Activated T-helper 1 cell treated with anti-CD3 and anti-CD28 coated beads, Interleukin-12 subunit alpha, Interleukin-12 subunit beta, Interleukin-2, Interleukin-4 antibody, amounts not matched to agents 30 ng/mL and 10 ng/mL and 1 ng/mL, durations not matched to agents 14 hours and 24 hours and 36 hours (primary cell): Measurements from ENCODE around the gene ACMSD. TPM values are rescaled to one million over a fixed set of nuclear protein-coding genes. Genes with fewer than 3 reads are reported as not detected.

Experiments
- DNase-seq: peaks from one replicate; pipeline ENCODE4 v3.0.0; 2021; ENCODE audit warnings: low spot score
- H3K27ac Mint-ChIP-seq: one replicate; pipeline ENCODE4 v1.8.0; 2021; ENCODE audit warnings: mild to moderate bottlenecking, mixed read lengths
- H3K27me3 Mint-ChIP-seq: one replicate; pipeline ENCODE4 v1.8.0; 2022; ENCODE audit warnings: mild to moderate bottlenecking, moderate library complexity, mixed read lengths; ENCODE audit not compliant: insufficient read depth
- H3K36me3 Mint-ChIP-seq: one replicate; pipeline ENCODE4 v1.8.0; 2021; ENCODE audit warnings: low read depth, mixed read lengths
- H3K4me1 Mint-ChIP-seq: one replicate; pipeline ENCODE4 v1.8.0; 2021; ENCODE audit warnings: low read depth, mixed read lengths
- H3K4me3 Mint-ChIP-seq: one replicate; pipeline ENCODE4 v1.8.0; 2021; ENCODE audit warnings: mild to moderate bottlenecking, moderate library complexity, mixed read lengths
- H3K9me3 Mint-ChIP-seq: one replicate; pipeline ENCODE4 v1.8.0; 2021; ENCODE audit warnings: mixed read lengths
- intact Hi-C: fragments of 100-400 bp; cut with micrococcal nuclease; formaldehyde crosslinking; loops from one replicate; pipeline ENCODE4 v1.15.1; 2024
- total RNA-seq: library from RNA; stranded (reverse); gene quantifications from 2 replicates; pipeline ENCODE4 v1.2.3, GENCODE V29; 2022

ACMSD gene
- total RNA-seq, 1 donor from 2014 or later = not detected

DNA sequence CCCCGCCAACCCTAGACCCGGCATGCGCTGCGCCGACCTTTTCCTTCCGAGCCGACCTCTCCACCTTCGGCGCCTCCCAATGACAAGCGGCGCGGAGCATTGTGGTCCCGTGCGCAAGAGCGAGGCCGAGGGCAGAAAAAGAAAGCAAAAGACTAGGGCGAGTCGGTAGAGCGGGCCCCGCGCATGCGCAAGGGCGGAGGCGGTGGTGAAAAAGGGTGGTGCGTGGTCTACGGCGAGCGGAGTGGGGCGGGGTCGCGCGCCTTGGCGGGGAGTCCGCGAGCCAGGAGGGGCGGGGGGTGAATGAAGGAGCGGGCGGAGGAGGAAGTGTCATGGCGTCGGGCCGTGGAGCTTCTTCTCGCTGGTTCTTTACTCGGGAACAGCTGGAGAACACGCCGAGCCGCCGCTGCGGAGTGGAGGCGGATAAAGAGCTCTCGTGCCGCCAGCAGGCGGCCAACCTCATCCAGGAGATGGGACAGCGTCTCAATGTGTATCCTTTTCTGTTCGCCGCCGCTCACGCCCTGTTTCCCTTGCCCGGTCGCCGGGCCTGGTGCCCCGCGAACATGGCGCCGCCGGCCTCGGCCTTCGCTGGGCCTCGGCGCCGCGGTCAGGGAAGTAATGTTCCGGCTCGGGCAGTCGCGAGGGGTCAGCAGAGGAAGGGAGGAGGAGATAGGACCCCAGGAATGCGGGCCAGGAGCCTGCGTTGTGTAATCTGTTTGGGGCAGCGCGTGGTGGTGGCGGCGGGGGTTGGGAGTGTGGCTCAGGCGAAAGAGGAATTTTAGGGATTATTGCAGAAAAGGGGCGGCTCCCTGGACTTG is 80.3 kb downstream of the ACMSD start, which contains the start of gene CCNT2:
TSS of gene CCNT2 (plus strand) at position 297 of the 815 bp plus-strand sequence. CDS start at position 330, 33 bp downstream.
- H3K4me1 Mint-ChIP-seq = peaks cover 28% of the 10 kb centered on the region
- peaks cover 11% of the 10 kb centered on the region for H3K27me3 Mint-ChIP-seq
- intact Hi-C loops = loop anchor here (1.0 to 5.0 kb wide), 10 partner anchors 24 to 1464 kb away; partner anchors contain the start of genes CXCR4, MCM6, R3HDM1 and RAB3GAP1
- H3K4me3 Mint-ChIP-seq = peak within 1 kb of the TSS; percentile 96
- H3K27ac Mint-ChIP-seq = peak within 1 kb of the TSS; percentile 97
- peak; percentile 100 for DNase-seq
- peaks cover 6% of the 10 kb centered on the region for H3K9me3 Mint-ChIP-seq
- H3K36me3 Mint-ChIP-seq = peaks cover 18% of the 10 kb centered on the region

DNA sequence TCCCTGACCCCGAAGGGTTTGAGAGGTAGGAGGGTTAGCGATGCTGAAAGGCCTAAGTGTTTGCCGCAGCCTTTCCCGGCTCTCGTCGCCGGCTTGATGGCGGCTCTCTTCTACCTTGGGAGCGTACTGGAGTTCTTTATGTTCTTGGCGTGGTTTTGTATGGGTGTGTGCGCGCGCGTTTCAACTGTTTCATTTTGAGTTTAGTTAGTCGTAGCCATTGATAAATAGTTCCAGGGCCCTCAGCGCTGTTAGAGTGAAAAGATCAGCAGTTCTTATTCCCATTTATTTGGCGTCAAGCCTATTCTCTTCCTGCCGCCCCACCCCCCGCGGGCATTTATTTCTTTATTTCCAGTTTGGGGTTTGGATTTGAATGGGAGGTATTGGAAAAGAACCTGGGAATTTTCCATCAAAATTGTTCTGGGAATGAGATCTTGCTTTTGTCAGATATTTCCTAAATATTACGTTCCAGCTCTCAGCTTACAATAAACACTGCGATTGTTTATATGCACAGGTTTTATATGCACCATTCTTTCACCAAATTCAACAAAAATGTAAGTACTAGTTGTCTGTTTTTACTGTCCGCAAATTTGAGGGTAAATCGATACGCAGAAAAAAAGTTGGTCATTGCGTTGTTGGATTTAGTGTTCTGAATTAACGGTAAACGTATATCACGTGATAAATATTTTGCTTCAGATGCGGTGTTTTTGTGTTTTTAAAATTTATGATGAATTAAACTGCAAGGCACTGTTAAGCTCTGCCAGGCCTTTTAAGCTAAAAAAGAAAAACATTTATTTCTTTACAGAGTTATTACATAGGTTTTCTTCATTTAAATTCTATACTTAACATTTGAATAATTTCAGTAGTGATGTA is 81.2 kb downstream of the ACMSD start:
- H3K4me1 Mint-ChIP-seq = peaks cover 36% of the 10 kb centered on the region
- peaks cover 21% of the 10 kb centered on the region for H3K36me3 Mint-ChIP-seq
- peak overlapping the region; percentile 96 for H3K4me3 Mint-ChIP-seq
- intact Hi-C loops = loop anchor here (2.0 to 5.0 kb wide), 4 partner anchors 23 to 1463 kb away; partner anchors contain the start of gene CXCR4
- peak overlapping the region; percentile 97 for H3K27ac Mint-ChIP-seq
- DNase-seq = peak; percentile 31
- peaks cover 9% of the 10 kb centered on the region for H3K27me3 Mint-ChIP-seq
- H3K9me3 Mint-ChIP-seq = peaks cover 2% of the 10 kb centered on the region

DNA sequence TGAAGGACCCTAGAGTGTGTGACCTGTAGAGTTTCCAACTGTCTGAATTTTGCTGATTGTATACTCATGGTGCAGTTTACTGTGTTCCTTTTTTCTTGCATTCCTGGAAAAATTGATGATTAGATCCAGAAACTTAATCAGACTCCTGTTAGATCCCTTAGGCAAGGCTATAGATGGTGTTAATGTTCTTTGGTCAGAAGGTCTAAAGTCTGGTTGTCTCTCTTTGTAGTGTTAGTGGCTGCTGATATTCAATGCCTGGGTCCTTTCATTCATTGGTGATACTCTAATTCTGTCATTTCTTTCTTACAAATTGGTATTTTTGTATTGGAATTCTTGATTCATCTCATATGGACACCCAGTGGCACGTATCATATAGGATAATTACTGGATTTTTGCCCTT is 86.5 kb downstream of the ACMSD start:
- peaks cover 70% of the 10 kb centered on the region for H3K4me1 Mint-ChIP-seq
- intact Hi-C loops = no loop called here
- no peaks in the 10 kb centered on the region for H3K27me3 Mint-ChIP-seq
- H3K36me3 Mint-ChIP-seq = peaks cover 32% of the 10 kb centered on the region
- no peaks in the 10 kb centered on the region for H3K9me3 Mint-ChIP-seq
- no peak for DNase-seq
- no peak overlapping the region for H3K4me3 Mint-ChIP-seq
- no peak overlapping the region for H3K27ac Mint-ChIP-seq

DNA sequence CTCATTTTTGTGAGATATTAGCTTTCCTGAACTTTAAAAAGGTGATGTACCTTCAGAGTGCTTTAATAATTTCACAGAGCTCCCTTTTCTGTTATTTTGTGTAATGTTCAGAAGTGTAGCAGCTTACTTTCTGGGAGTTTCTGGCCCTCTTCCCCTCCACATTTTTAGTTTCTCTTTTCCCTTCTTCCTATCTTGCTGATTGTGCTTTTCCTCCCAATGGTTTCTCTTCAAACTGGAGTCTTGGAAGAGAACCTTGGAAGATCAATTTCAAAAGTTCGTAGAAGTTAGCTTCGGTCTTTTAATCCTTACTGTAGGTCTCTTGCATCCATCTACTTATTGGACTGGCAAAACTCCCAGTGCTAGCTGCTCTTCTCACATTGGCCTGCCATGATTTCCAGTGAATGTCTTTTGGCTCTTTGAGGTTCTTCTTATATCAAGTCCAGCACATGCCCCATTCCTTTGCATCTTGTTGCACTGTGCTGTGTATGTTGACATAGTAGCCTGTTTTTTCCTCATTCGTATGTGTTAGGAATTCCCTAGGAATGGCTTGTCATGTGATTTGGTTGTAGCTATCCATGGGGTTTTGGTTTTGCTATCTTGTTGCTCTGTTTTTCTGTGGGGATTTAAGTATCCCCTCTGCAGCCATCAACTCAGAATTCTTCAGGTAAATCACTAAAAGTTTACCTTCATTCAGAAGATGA is 88.0 kb downstream of the ACMSD start:
- H3K27me3 Mint-ChIP-seq = no peaks in the 10 kb centered on the region
- peaks cover 69% of the 10 kb centered on the region for H3K4me1 Mint-ChIP-seq
- intact Hi-C loops = no loop called here

GRCh38 chr2:134927195-134927594 is 88.8 kb downstream of the ACMSD start:
- Mint-ChIP-seq H3K27me3 (no peaks in the 10 kb centered on the region), H3K4me1 (peaks cover 67% of the 10 kb centered on the region), H3K4me3 (no peak overlapping the region), H3K9me3 (no peaks in the 10 kb centered on the region), H3K27ac (no peak overlapping the region), H3K36me3 (peaks cover 34% of the 10 kb centered on the region)
- intact Hi-C loops = no loop called here
- DNase-seq = no peak

More for the DNA sequence above, 88.0 kb downstream of the ACMSD start:
- H3K4me3 Mint-ChIP-seq = peak overlapping the region; percentile 0
- H3K36me3 Mint-ChIP-seq = peaks cover 35% of the 10 kb centered on the region
- no peaks in the 10 kb centered on the region for H3K9me3 Mint-ChIP-seq
- DNase-seq = no peak
- peak overlapping the region; percentile 4 for H3K27ac Mint-ChIP-seq

GRCh38 chr2:134932864-134933526 is 94.6 kb downstream of the ACMSD start:
- Mint-ChIP-seq H3K4me1 (peaks cover 50% of the 10 kb centered on the region), H3K27ac (no peak overlapping the region), H3K9me3 (no peaks in the 10 kb centered on the region), H3K4me3 (no peak overlapping the region), H3K27me3 (no peaks in the 10 kb centered on the region), H3K36me3 (peaks cover 26% of the 10 kb centered on the region)
- intact Hi-C loops = no loop called here
- DNase-seq = no peak

DNA sequence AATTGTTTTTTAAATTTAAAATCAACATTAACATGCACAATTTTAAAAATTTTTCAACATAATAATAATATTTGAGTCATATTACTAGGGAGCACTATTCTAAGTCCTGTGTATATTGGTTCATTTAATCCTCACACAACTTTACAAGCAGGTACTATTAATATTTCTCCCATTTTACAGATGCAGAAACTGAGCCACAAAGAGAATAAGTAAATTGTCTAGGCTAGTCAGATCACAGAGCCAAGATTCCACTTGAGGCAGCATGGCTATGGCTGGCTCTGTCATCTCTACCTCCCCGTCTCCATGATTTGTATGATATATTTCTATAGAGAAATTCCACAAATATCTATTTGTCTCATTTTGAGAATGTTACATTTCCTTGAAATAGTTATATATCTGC is 95.3 kb downstream of the ACMSD start:
- intact Hi-C loops = loop anchor here (2.0 kb wide), 1 partner anchor 17 kb away; no protein-coding TSS in a partner anchor
- DNase-seq = no peak
- peaks cover 51% of the 10 kb centered on the region for H3K4me1 Mint-ChIP-seq
- no peaks in the 10 kb centered on the region for H3K9me3 Mint-ChIP-seq
- H3K4me3 Mint-ChIP-seq = no peak overlapping the region
- no peaks in the 10 kb centered on the region for H3K27me3 Mint-ChIP-seq
- no peak overlapping the region for H3K27ac Mint-ChIP-seq
- peaks cover 30% of the 10 kb centered on the region for H3K36me3 Mint-ChIP-seq

DNA sequence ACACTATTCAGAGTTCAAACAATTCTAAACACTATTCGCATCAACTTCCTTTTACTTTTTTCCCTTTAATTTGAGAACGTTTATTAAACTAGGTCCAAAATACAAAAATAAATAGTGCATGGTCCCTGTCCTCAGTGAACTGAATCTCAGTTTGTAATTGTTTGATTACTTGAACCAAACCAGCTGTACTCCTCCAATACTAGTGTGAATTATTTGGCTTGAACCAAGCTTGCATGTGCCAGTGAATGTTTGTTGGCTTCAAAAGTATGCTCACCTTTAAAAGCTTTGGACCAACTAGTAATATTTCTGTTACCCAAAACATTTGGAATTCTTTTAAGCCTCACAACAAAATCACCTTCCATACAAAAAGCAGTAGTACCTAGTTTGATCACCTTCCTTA is 95.7 kb downstream of the ACMSD start:
- no peak for DNase-seq
- H3K36me3 Mint-ChIP-seq = peaks cover 30% of the 10 kb centered on the region
- no peaks in the 10 kb centered on the region for H3K27me3 Mint-ChIP-seq
- no peak overlapping the region for H3K27ac Mint-ChIP-seq
- no peak overlapping the region for H3K4me3 Mint-ChIP-seq
- peaks cover 51% of the 10 kb centered on the region for H3K4me1 Mint-ChIP-seq
- intact Hi-C loops = loop anchor here (2.0 kb wide), 1 partner anchor 17 kb away; no protein-coding TSS in a partner anchor
- H3K9me3 Mint-ChIP-seq = no peaks in the 10 kb centered on the region

DNA sequence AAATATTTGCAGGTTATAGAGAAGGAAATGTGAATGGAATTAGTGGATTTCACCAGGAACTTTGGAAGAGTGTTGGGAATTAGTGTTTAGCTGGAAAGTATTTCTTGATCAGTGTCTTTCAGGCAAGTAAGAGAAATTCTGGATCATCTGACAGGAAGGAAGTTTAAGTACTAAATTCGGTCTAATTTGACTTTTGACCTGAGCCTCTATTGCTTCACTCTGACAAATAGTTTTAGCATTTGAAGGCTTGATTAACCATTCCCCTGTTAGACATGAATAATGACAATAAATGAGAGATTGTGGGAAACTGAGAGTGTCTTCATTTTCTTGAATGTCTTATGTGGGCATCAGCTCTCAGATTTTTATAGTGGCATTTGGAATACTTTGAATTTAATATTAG is 96.2 kb downstream of the ACMSD start:
- DNase-seq = no peak
- Mint-ChIP-seq H3K27me3 (no peaks in the 10 kb centered on the region), H3K36me3 (peaks cover 32% of the 10 kb centered on the region), H3K4me3 (no peak overlapping the region), H3K4me1 (peaks cover 51% of the 10 kb centered on the region), H3K9me3 (no peaks in the 10 kb centered on the region), H3K27ac (no peak overlapping the region)
- intact Hi-C loops = loop anchor here (2.0 kb wide), 1 partner anchor 16 kb away; no protein-coding TSS in a partner anchor

DNA sequence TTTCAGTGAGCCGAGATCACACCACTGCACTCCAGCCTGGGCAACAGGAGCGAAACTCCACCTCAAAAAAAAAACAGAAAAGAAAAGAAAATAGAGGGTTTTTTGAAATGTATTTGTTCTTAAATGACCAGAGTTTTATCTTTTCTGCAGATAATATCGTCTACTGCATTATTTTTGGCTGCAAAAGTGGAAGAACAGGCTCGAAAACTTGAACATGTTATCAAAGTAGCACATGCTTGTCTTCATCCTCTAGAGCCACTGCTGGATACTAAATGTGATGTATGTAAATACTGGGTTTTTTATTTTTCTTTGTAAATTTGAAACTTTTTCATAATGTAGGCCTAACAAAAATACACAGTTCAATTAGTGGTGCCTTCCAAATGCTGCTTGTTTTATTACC is 98.3 kb downstream of the ACMSD start:
- Mint-ChIP-seq H3K4me3 (no peak overlapping the region), H3K27me3 (no peaks in the 10 kb centered on the region), H3K27ac (no peak overlapping the region), H3K9me3 (no peaks in the 10 kb centered on the region), H3K4me1 (peaks cover 40% of the 10 kb centered on the region), H3K36me3 (peaks cover 37% of the 10 kb centered on the region)
- DNase-seq = no peak
- intact Hi-C loops = no loop called here

GRCh38 chr2:134943540-134943939 is 105.1 kb downstream of the ACMSD start:
- intact Hi-C loops = loop anchor here (2.0 kb wide), 1 partner anchor 25 kb away; the partner anchor contains the start of gene CCNT2
- Mint-ChIP-seq H3K36me3 (peaks cover 53% of the 10 kb centered on the region), H3K4me3 (no peak overlapping the region)

DNA sequence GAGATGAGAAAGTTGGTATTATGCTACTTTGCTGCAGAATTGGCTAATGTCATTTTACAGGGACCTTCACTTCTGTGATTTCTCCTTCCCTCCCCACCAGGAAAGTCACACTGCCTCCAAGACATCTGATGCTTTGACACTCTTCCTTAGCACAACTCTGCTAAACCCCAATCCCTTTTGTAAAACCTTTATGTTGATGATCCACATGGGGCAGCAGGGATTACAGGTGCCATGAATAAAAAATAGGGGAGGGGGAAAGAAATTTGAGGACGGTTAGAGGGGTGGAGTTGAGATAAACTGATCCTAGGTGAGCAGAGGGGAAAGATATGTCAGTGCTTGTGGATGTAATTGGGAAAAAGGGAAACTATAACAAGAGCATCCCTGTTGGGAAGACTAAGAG is 106.6 kb downstream of the ACMSD start:
- H3K36me3 Mint-ChIP-seq = peaks cover 51% of the 10 kb centered on the region
- H3K9me3 Mint-ChIP-seq = no peaks in the 10 kb centered on the region
- intact Hi-C loops = no loop called here
- DNase-seq = no peak
- no peaks in the 10 kb centered on the region for H3K27me3 Mint-ChIP-seq
- peak overlapping the region; percentile 4 for H3K27ac Mint-ChIP-seq
- H3K4me3 Mint-ChIP-seq = no peak overlapping the region
- H3K4me1 Mint-ChIP-seq = peaks cover 31% of the 10 kb centered on the region

More at GRCh38 chr2:134943540-134943939, 105.1 kb downstream of the ACMSD start:
- Mint-ChIP-seq H3K27ac (no peak overlapping the region), H3K9me3 (no peaks in the 10 kb centered on the region), H3K4me1 (peaks cover 24% of the 10 kb centered on the region), H3K27me3 (no peaks in the 10 kb centered on the region)
- no peak for DNase-seq
